ENCODE data around the gene NRXN2. TPM values are rescaled to one million over a fixed set of nuclear protein-coding genes. Genes with fewer than 3 reads are reported as not detected.

Gene NRXN2
- total and polyA plus RNA-seq, 2 donors (not counting 3 experiments of a cell fraction or from before 2014, with no cell fraction given), result not detected

- ChIA-PET CTCF (no interaction called here), POLR2A (no interaction called here)
- H3K4me1 ChIP-seq (ENCODE audit: control insufficient read depth, extremely low read depth, insufficient read depth, low read length), result no peaks in the 10 kb centered on the region
- H3K9me1 ChIP-seq (replicated peaks; ENCODE audit: control insufficient read depth, extremely low read depth, insufficient read depth, low read length), result no peaks in the 10 kb centered on the region
- intact Hi-C loops (cut with micrococcal nuclease) (no loop called here), dilution Hi-C loops (cut with MboI; ENCODE audit: extremely low pct_ligation_motif_present, low sequenced_read_pairs) (loop anchor here (25.0 kb wide), 1 partner anchor 130 kb away; no protein-coding TSS in a partner anchor)
- TF ChIP-seq GATA2 (IDR thresholded peaks at IDR 0.05; ENCODE audit: insufficient read depth, insufficient read length, low read depth, low read length), result no peak
- no peak for TF ChIP-seq FOS (IDR thresholded peaks at IDR 0.05; ENCODE audit: borderline replicate concordance, insufficient read depth, low read length)
- no peak for TF ChIP-seq EZH2 (IDR thresholded peaks at IDR 0.05; ENCODE audit: borderline replicate concordance, low read depth, low read length, severe bottlenecking)
- TF ChIP-seq POLR2A (IDR thresholded peaks at IDR 0.05; ENCODE audit: low read depth, low read length), result no peak
- no peak for TF ChIP-seq CTCF (IDR thresholded peaks at IDR 0.05; ENCODE audit: extremely low read depth in 1 of 2, insufficient read depth in 1 of 2, low read depth in 1 of 2, low read length in 2 of 2)
- no peak for TF ChIP-seq POLR2AphosphoS5 (IDR thresholded peaks at IDR 0.05; ENCODE audit: insufficient read depth, low read depth, low read length)
- no peak for TF ChIP-seq MYC (IDR thresholded peaks at IDR 0.05; ENCODE audit: low read depth, low read length)
- TF ChIP-seq, protein P1, sequence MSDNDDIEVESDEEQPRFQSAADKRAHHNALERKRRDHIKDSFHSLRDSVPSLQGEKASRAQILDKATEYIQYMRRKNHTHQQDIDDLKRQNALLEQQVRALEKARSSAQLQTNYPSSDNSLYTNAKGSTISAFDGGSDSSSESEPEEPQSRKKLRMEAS (IDR thresholded peaks at IDR 0.05; ENCODE audit: insufficient read depth, insufficient read length), result no peak
- no peak for TF ChIP-seq JUN (IDR thresholded peaks at IDR 0.05; ENCODE audit: borderline replicate concordance, insufficient read depth, insufficient read length, low read depth)
- no peak overlapping the region for H3K9ac ChIP-seq (replicated peaks; ENCODE audit: extremely low read depth, insufficient read depth, low read length)
- H3K27ac ChIP-seq (ENCODE audit: insufficient read depth, low read depth, low read length), result no peak overlapping the region
- DNase-seq (ENCODE audit: low read depth, low spot score) (no peak), FAIRE-seq (no peak)
- H3K4me2 ChIP-seq (ENCODE audit: insufficient read depth, low read length), result no peak overlapping the region
- no peak overlapping the region for H3K4me3 ChIP-seq (replicated peaks in 1 of 3; ENCODE audit: insufficient read depth in 1 of 3, low read depth in 1 of 3, low read length in 3 of 3)
- no peaks in the 10 kb centered on the region for H3K36me3 ChIP-seq (ENCODE audit: control insufficient read depth in 2 of 2, extremely low read depth in 1 of 2, insufficient read depth in 2 of 2, low read length in 2 of 2)
- no peaks in the 10 kb centered on the region for H3K9me3 ChIP-seq (replicated peaks; ENCODE audit: control insufficient read depth, insufficient read depth, low read length)
- H3K27me3 ChIP-seq (ENCODE audit: control insufficient read depth in 2 of 2, insufficient read depth in 2 of 2, low read length in 2 of 2), result peaks cover 61 to 66% of the 10 kb centered on the region in 2 experiments
- no peaks in the 10 kb centered on the region for H4K20me1 ChIP-seq (replicated peaks; ENCODE audit: control insufficient read depth, extremely low read depth, insufficient read depth, low read length)
- H2AFZ ChIP-seq (ENCODE audit: low read depth, low read length), result no peak overlapping the region
- no peaks in the 10 kb centered on the region for H3K79me2 ChIP-seq (ENCODE audit: control insufficient read depth, insufficient read depth, low read length)
- BruUV-seq (replicated peaks), result no TSS peak
Observed at GRCh38 chr11:64641596-64642417, 81.2 kb downstream of the NRXN2 start.

Data from endothelial cell of umbilical vein (primary cell).